Fibroblast of lung (primary cell): ENCODE results near the gene CFLAR. TPM values are rescaled to one million over a fixed set of nuclear protein-coding genes. Genes with fewer than 3 reads are reported as not detected.
A peak's percentile ranks its signal among the peaks of the same experiment; 100 is the strongest.

Experiments used
- DNase-seq, 2 donors: peaks; one replicate each; pipeline versions ENCODE4 v3.0.0 to v3.0.0-alpha.2; 2010; ENCODE audit warnings: low read depth in 2 of 2
- H2AFZ ChIP-seq: 2 replicates; pipeline ENCODE4 v1.5.1; 2012; ENCODE audit warnings: low read length, control low read depth, inconsistent platforms
- H3K27ac ChIP-seq: 2 replicates; pipeline ENCODE4 v1.5.1; 2011; ENCODE audit warnings: low read length, control low read depth; ENCODE audit not compliant: insufficient read depth
- H3K27me3 ChIP-seq: 2 replicates; pipeline ENCODE4 v1.5.1; 2011; ENCODE audit warnings: mild to moderate bottlenecking, low read length; ENCODE audit not compliant: control insufficient read depth, insufficient read depth
- H3K36me3 ChIP-seq: 2 replicates; pipeline ENCODE4 v1.5.1; 2011; ENCODE audit warnings: low read length; ENCODE audit not compliant: control insufficient read depth, insufficient read depth
- H3K4me1 ChIP-seq: 2 replicates; pipeline ENCODE4 v1.5.1; 2011; ENCODE audit warnings: low read length; ENCODE audit not compliant: control insufficient read depth, insufficient read depth; ENCODE audit errors: extremely low read depth
- H3K4me2 ChIP-seq: 2 replicates; pipeline ENCODE4 v1.5.1; 2011; ENCODE audit warnings: low read length, control low read depth; ENCODE audit not compliant: insufficient read depth; ENCODE audit errors: extremely low read depth
- H3K4me3 ChIP-seq, 4 experiments: fragments of 200-600 bp in 1 of 4; sonication (generic) in 1 of 4; replicated peaks in 1 of 4; 2 replicates each; pipeline ENCODE4 v1.5.1; 2011 to 2016; ENCODE audit warnings: low read length in 4 of 4, low read depth in 3 of 4, mild to moderate bottlenecking in 3 of 4, control low read depth in 2 of 4, inconsistent platforms in 1 of 4, mixed read lengths in 1 of 4; ENCODE audit not compliant: insufficient read depth in 1 of 4; ENCODE audit errors: control extremely low read depth in 1 of 4
- H3K79me2 ChIP-seq: 2 replicates; pipeline ENCODE4 v1.5.1; 2012; ENCODE audit warnings: mild to moderate bottlenecking, low read length, inconsistent platforms; ENCODE audit not compliant: control insufficient read depth, insufficient read depth
- H3K9ac ChIP-seq: 2 replicates; pipeline ENCODE4 v1.5.1; 2011; ENCODE audit warnings: mild to moderate bottlenecking, low read length, control low read depth; ENCODE audit not compliant: insufficient read depth
- H3K9me3 ChIP-seq: 2 replicates; pipeline ENCODE4 v1.5.1; 2012; ENCODE audit warnings: low read depth, low read length; ENCODE audit not compliant: control insufficient read depth, insufficient read depth
- H4K20me1 ChIP-seq: 2 replicates; pipeline ENCODE4 v1.5.1; 2011; ENCODE audit warnings: low read length; ENCODE audit not compliant: control insufficient read depth, insufficient read depth; ENCODE audit errors: extremely low read depth
- EZH2 ChIP-seq: IDR thresholded peaks from 2 replicates; pipeline ENCODE4 v1.5.1; 2012; ENCODE audit warnings: low read length, control low read depth, mild to moderate bottlenecking; ENCODE audit errors: missing control alignments
- polyA plus RNA-seq, 2 donors: library from polyadenylated mRNA; depleted of rRNA in 1 of 2; stranded (reverse) in 1 of 2; unstranded in 1 of 2; fragments of >200 nt; gene quantifications; 2 replicates each; pipeline ENCODE4 v1.2.1, GENCODE V29; 2011 to 2012; ENCODE audit warnings: missing spikeins in 1 of 2
- total RNA-seq: library from RNA; depleted of rRNA; stranded (reverse); fragments of >200 nt; gene quantifications from 2 replicates; pipeline ENCODE4 v1.2.1, GENCODE V29; 2014
- TF ChIP-seq, protein P1 (sequence below), 2 donors: IDR thresholded peaks in 1 of 2; conservative IDR thresholded peaks in 1 of 2; 1 replicate in 1 of 2; 2 replicates in 1 of 2; pipeline ENCODE4 v1.5.1; 2011 to 2012; ENCODE audit warnings: low read length in 2 of 2, control low read depth in 1 of 2, inconsistent platforms in 1 of 2, low read depth in 1 of 2, mild to moderate bottlenecking in 1 of 2

CFLAR gene
- total and polyA plus RNA-seq, 2 donors (not counting 1 experiment from before 2014, with no cell fraction given): 39.3 to 80.4 TPM

DNA sequence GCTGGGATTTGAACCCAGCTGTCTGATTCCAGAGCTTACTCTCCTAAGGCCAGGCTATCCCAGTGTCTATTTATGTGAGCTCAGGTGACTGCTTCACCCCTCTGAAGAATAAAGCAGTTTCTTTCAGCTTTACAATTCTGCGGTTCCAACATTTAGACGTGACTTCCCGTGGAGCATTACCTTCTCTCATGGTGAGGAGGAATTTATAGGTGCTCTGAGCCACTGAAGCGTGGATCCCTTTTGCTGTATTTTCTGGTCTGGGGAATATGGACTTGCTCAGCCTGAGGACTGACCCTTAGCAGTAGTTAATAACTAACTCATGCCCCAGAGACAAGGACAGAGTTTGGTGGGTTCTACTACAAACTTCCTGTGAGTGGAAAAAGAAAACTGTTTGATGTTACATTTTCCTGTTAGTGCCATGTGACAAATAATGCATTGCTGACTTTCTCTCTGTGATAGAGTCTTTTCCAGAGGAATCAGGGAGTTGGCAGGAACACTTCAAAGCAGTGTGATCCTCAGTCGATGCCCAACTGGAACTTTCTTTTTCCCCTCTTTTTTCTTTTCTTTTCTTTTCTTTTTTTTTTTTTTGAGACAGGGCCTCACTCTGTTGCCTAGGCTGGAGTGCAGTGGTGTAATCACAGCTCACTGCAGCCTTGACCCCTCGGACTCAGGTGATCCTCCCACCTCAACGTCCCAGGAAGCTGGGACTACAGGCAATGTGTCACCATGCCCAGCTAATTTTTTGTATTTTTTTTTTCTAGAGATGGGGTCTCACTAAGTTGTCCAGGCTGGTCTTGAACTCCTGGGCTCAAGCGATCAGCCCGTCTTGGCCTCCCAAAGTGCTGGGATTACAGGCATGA, 88.9 kb downstream of the CFLAR start:
- H2AFZ ChIP-seq: no peak overlapping the region
- TF ChIP-seq, protein P1, sequence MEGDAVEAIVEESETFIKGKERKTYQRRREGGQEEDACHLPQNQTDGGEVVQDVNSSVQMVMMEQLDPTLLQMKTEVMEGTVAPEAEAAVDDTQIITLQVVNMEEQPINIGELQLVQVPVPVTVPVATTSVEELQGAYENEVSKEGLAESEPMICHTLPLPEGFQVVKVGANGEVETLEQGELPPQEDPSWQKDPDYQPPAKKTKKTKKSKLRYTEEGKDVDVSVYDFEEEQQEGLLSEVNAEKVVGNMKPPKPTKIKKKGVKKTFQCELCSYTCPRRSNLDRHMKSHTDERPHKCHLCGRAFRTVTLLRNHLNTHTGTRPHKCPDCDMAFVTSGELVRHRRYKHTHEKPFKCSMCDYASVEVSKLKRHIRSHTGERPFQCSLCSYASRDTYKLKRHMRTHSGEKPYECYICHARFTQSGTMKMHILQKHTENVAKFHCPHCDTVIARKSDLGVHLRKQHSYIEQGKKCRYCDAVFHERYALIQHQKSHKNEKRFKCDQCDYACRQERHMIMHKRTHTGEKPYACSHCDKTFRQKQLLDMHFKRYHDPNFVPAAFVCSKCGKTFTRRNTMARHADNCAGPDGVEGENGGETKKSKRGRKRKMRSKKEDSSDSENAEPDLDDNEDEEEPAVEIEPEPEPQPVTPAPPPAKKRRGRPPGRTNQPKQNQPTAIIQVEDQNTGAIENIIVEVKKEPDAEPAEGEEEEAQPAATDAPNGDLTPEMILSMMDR (conservative IDR thresholded peaks at IDR 0.05 in 1 of 2, IDR thresholded peaks at IDR 0.05 in 1 of 2; ENCODE audit: low read depth in 1 of 2, low read length in 2 of 2): no peak
- TF ChIP-seq EZH2: no peak
- H3K4me3 ChIP-seq: no peak overlapping the region
- H3K9ac ChIP-seq: no peak overlapping the region
- no peaks in the 10 kb centered on the region for H3K36me3 ChIP-seq
- DNase-seq: no peak
- H3K4me1 ChIP-seq: no peaks in the 10 kb centered on the region
- no peaks in the 10 kb centered on the region for H3K27me3 ChIP-seq
- no peak overlapping the region for H3K4me2 ChIP-seq
- no peaks in the 10 kb centered on the region for H4K20me1 ChIP-seq
- no peaks in the 10 kb centered on the region for H3K9me3 ChIP-seq
- H3K79me2 ChIP-seq: no peaks in the 10 kb centered on the region
- no peak overlapping the region for H3K27ac ChIP-seq

- TF ChIP-seq, protein P1 (conservative IDR thresholded peaks at IDR 0.05 in 1 of 2, IDR thresholded peaks at IDR 0.05 in 1 of 2; ENCODE audit: low read depth in 1 of 2, low read length in 2 of 2): no peak
- TF ChIP-seq EZH2: no peak
- H3K79me2 ChIP-seq: no peaks in the 10 kb centered on the region
- no peaks in the 10 kb centered on the region for H3K27me3 ChIP-seq
- H2AFZ ChIP-seq: no peak overlapping the region
- H3K36me3 ChIP-seq: no peaks in the 10 kb centered on the region
- H3K4me3 ChIP-seq: no peak overlapping the region
- H3K4me2 ChIP-seq: no peak overlapping the region
- no peak overlapping the region for H3K27ac ChIP-seq
- peak in 1 of 2 donors; percentile 19 for DNase-seq
- H4K20me1 ChIP-seq: no peaks in the 10 kb centered on the region
- H3K4me1 ChIP-seq: no peaks in the 10 kb centered on the region
- H3K9me3 ChIP-seq: no peaks in the 10 kb centered on the region
- no peak overlapping the region for H3K9ac ChIP-seq
Measured at GRCh38 chr2:201205515-201205849, 89.5 kb downstream of the CFLAR start.

DNA sequence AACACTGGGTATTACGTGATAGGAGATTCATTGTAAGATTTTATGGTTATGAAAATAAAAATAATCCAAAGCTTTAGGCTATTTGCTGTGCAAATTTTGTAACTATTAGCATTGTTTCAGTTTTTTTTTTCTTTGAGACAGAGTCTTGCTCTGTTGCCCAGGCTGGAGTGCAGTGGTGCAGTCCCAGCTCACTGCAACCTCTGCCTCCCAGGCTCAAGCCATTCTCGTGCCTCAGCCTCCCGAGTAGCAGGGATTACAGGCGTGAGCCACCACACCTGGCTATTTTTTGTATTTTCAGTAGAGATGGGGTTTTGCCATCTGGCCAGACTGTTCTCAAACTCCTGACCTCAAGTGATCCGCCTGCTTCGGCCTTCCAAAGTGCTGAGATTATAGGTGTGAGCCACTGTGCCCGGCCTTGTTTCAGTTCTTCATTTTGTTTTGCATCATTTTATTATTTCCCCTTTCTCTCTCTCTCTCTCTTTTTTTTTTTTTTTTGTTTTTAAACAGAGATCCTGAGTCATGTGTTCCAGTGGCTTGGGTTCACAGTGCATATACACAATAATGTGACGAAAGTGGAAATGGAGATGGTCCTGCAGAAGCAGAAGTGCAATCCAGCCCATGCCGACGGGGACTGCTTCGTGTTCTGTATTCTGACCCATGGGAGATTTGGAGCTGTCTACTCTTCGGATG, 92.7 kb downstream of the CFLAR start:
- Histone ChIP-seq H3K36me3 (no peaks in the 10 kb centered on the region), H3K9ac (no peak overlapping the region), H3K27ac (no peak overlapping the region), H3K4me3 (no peak overlapping the region), H3K9me3 (no peaks in the 10 kb centered on the region), H3K27me3 (no peaks in the 10 kb centered on the region), H3K4me1 (no peaks in the 10 kb centered on the region), H3K79me2 (no peaks in the 10 kb centered on the region), H2AFZ (no peak overlapping the region), H4K20me1 (no peaks in the 10 kb centered on the region), H3K4me2 (no peak overlapping the region)
- DNase-seq: no peak
- TF ChIP-seq EZH2: no peak
- TF ChIP-seq, protein P1 (conservative IDR thresholded peaks at IDR 0.05 in 1 of 2, IDR thresholded peaks at IDR 0.05 in 1 of 2; ENCODE audit: low read depth in 1 of 2, low read length in 2 of 2): no peak
